Esophagus squamous epithelium (tissue), 5 donors: ENCODE measurements around the gene CPNE9. TPM values are rescaled to one million over a fixed set of nuclear protein-coding genes. Genes with fewer than 3 reads are reported as not detected.

Source experiments
- DNase-seq: peaks from one replicate; lab custom pipeline; 2025; lab: John Stamatoyannopoulos, UW
- H3K27ac ChIP-seq, 4 donors: fragments of 200-600 bp; sonication (generic); one replicate each; pipeline ENCODE4 v1.5.1; 2016 to 2019; ENCODE audit warnings: mild to moderate bottlenecking in 1 of 4
- H3K27me3 ChIP-seq, 4 donors: fragments of 200-600 bp; sonication (generic); 1 replicate in 3 of 4; 2 replicates in 1 of 4; pipeline versions ENCODE4 v1.5.1 to v1.6.0; 2017 to 2021; ENCODE audit warnings: antibody characterized with exemption in 1 of 4
- H3K36me3 ChIP-seq, 3 donors: fragments of 200-600 bp; sonication (generic); one replicate each; pipeline ENCODE4 v1.5.1; 2016 to 2019
- H3K4me1 ChIP-seq, 3 donors: fragments of 200-600 bp; sonication (generic); one replicate each; pipeline ENCODE4 v1.5.1; 2017 to 2019
- H3K4me3 ChIP-seq, 4 donors: fragments of 200-600 bp; sonication (generic); 1 replicate in 3 of 4; 2 replicates in 1 of 4; pipeline ENCODE4 v1.5.1; 2016 to 2019; ENCODE audit warnings: mild to moderate bottlenecking in 2 of 4, moderate library complexity in 1 of 4
- H3K9me3 ChIP-seq, 3 donors: fragments of 200-600 bp; sonication (generic); one replicate each; pipeline ENCODE4 v1.5.1; 2016 to 2019
- POLR2A ChIP-seq, 4 donors: fragments of 450-650 bp; IDR thresholded peaks; one replicate each; pipeline ENCODE4 v1.6.1; 2017; ENCODE audit warnings: antibody characterized with exemption in 4 of 4, mild to moderate bottlenecking in 4 of 4, moderate library complexity in 3 of 4
- WGBS, 2 donors: methylation state at CpG; one replicate each; pipeline ENCODE4 v1.1.5; 2018; 5-methylcytosine and 5-hydroxymethylcytosine counted together
- intact Hi-C: fragments of 100-400 bp; cut with DNase I; formaldehyde crosslinking; loops from one replicate; pipeline ENCODE4 v1.15.0; 2022
- total RNA-seq, 4 donors: library from RNA; depleted of rRNA; stranded (reverse); fragments of >200 nt; gene quantifications; one replicate each; pipeline ENCODE4 v1.1.0, GENCODE V29; 2016
- TF ChIP-seq, protein P1 (sequence below), 6 experiments: fragments of 450-650 bp in 4 of 6; fragments of 200-600 bp in 2 of 6; sonication (generic) in 2 of 6; IDR thresholded peaks; one replicate each; pipeline ENCODE4 v1.5.1; 2016 to 2019; ENCODE audit warnings: antibody characterized with exemption in 6 of 6, mild to moderate bottlenecking in 4 of 6, moderate library complexity in 4 of 6
- donor health status: DM: yes; HTN: yes; CAD: no.

The CPNE9 gene
- total RNA-seq, 4 donors from 2014 or later = not detected

- H3K4me3 ChIP-seq = no peak overlapping the region
- no peaks in the 10 kb centered on the region for H3K9me3 ChIP-seq
- H3K4me1 ChIP-seq = no peaks in the 10 kb centered on the region
- intact Hi-C loops = no loop called here
- H3K36me3 ChIP-seq = peaks cover 52 to 100% (median 84%) of the 10 kb centered on the region in 3 donors
- TF ChIP-seq, protein P1, sequence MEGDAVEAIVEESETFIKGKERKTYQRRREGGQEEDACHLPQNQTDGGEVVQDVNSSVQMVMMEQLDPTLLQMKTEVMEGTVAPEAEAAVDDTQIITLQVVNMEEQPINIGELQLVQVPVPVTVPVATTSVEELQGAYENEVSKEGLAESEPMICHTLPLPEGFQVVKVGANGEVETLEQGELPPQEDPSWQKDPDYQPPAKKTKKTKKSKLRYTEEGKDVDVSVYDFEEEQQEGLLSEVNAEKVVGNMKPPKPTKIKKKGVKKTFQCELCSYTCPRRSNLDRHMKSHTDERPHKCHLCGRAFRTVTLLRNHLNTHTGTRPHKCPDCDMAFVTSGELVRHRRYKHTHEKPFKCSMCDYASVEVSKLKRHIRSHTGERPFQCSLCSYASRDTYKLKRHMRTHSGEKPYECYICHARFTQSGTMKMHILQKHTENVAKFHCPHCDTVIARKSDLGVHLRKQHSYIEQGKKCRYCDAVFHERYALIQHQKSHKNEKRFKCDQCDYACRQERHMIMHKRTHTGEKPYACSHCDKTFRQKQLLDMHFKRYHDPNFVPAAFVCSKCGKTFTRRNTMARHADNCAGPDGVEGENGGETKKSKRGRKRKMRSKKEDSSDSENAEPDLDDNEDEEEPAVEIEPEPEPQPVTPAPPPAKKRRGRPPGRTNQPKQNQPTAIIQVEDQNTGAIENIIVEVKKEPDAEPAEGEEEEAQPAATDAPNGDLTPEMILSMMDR (IDR thresholded peaks at IDR 0.05) = no peak
- TF ChIP-seq POLR2A (IDR thresholded peaks at IDR 0.05) = no peak
- H3K27ac ChIP-seq = no peak overlapping the region
- DNase-seq = no peak
- 83 to 96% methylated on average over 4 to 6 of the region's 6 CpGs for WGBS, 2 donors
- H3K27me3 ChIP-seq = no peaks in the 10 kb centered on the region
Observed at GRCh38 chr3:9681723-9682081, 21.9 kb upstream of the CPNE9 start.

- DNase-seq = no peak
- peaks cover 52 to 100% (median 84%) of the 10 kb centered on the region in 3 donors for H3K36me3 ChIP-seq
- TF ChIP-seq, protein P1 (IDR thresholded peaks at IDR 0.05) = no peak
- TF ChIP-seq POLR2A (IDR thresholded peaks at IDR 0.05) = no peak
- H3K27me3 ChIP-seq = no peaks in the 10 kb centered on the region
- no peak overlapping the region for H3K4me3 ChIP-seq
- H3K9me3 ChIP-seq = no peaks in the 10 kb centered on the region
- intact Hi-C loops = no loop called here
- no peak overlapping the region for H3K27ac ChIP-seq
- WGBS, 2 donors = 78 to 93% methylated on average over 5 to 6 of the region's 6 CpGs
- H3K4me1 ChIP-seq = no peaks in the 10 kb centered on the region
Observed at GRCh38 chr3:9682096-9682495, 21.5 kb upstream of the CPNE9 start.

GRCh38 chr3:9683426-9683825 lies 20.2 kb upstream of the CPNE9 start:
- WGBS, 2 donors = 95 to 100% methylated on average over 2 of the region's 3 CpGs
- intact Hi-C loops = no loop called here
- H3K9me3 ChIP-seq = no peaks in the 10 kb centered on the region
- H3K4me1 ChIP-seq = no peaks in the 10 kb centered on the region
- peaks cover 52 to 100% (median 85%) of the 10 kb centered on the region in 3 donors for H3K36me3 ChIP-seq
- H3K27ac ChIP-seq = no peak overlapping the region
- no peak overlapping the region for H3K4me3 ChIP-seq
- DNase-seq = no peak
- no peak for TF ChIP-seq POLR2A (IDR thresholded peaks at IDR 0.05)
- TF ChIP-seq, protein P1 (IDR thresholded peaks at IDR 0.05) = no peak
- no peaks in the 10 kb centered on the region for H3K27me3 ChIP-seq

- H3K27ac ChIP-seq = no peak overlapping the region
- H3K4me3 ChIP-seq = no peak overlapping the region
- no peak for DNase-seq
- intact Hi-C loops = no loop called here
- TF ChIP-seq, protein P1 (IDR thresholded peaks at IDR 0.05) = no peak
- TF ChIP-seq POLR2A (IDR thresholded peaks at IDR 0.05) = no peak
- 95 to 96% methylated on average over 12 to 18 of the region's 18 CpGs for WGBS, 2 donors
- H3K36me3 ChIP-seq = peaks cover 51 to 100% (median 87%) of the 10 kb centered on the region in 3 donors
- no peaks in the 10 kb centered on the region for H3K4me1 ChIP-seq
- H3K27me3 ChIP-seq = no peaks in the 10 kb centered on the region
- no peaks in the 10 kb centered on the region for H3K9me3 ChIP-seq
Observed at GRCh38 chr3:9685216-9686049, 18.2 kb upstream of the CPNE9 start.

DNA sequence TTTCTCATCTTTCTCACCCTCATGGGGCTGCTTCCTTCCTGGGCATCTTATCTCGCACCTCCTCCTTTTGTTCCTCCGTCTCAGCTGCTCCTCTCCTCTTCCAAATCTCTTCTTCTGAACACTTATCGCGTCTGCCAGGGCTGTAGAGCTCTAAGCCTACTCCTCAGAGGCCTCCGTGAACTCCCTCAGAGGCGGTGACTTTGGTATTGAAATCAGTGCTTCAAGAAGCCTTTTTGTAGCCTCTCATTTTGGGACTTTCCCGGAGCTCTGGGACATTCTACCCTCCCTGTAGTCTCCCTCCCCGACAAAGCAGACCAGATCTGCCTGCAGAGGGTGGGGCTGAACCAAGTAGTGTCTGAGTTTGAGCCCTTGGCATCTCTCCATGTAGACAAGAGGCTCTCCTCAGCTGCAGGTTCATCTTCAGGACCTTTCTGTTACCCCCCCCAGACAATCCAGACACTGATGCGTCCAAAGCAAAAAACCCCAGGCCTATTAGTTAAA lies 17.5 kb upstream of the CPNE9 start:
- no peaks in the 10 kb centered on the region for H3K27me3 ChIP-seq
- no peaks in the 10 kb centered on the region for H3K9me3 ChIP-seq
- H3K36me3 ChIP-seq = peaks cover 54 to 100% (median 91%) of the 10 kb centered on the region in 3 donors
- no peak overlapping the region for H3K4me3 ChIP-seq
- no peak for DNase-seq
- H3K27ac ChIP-seq = no peak overlapping the region
- no peaks in the 10 kb centered on the region for H3K4me1 ChIP-seq
- intact Hi-C loops = no loop called here
- 92 to 93% methylated on average over 7 to 9 of the region's 9 CpGs for WGBS, 2 donors
- TF ChIP-seq, protein P1 (IDR thresholded peaks at IDR 0.05) = no peak
- no peak for TF ChIP-seq POLR2A (IDR thresholded peaks at IDR 0.05)
